GM12878 (cell line): ENCODE results near the gene ADSS1. TPM values are rescaled to one million over a fixed set of nuclear protein-coding genes. Genes with fewer than 3 reads are reported as not detected.

Source experiments
- ATAC-seq: fragments of 200-7000 bp; cut with Tn5 transposase; 3 replicates; pipeline ENCODE4 v1.9.1; 2020; ENCODE audit warnings: mild to moderate bottlenecking, moderate library complexity
- BruUV-seq: library from RNA; stranded (reverse); fragments of 400-500 nt; replicated peaks from 2 replicates; lab custom pipeline; 2021; lab: Mats Ljungman, UMichigan
- CTCF ChIA-PET: fragments of 300-600 bp; sonication (Branson Sonifier 250); formaldehyde crosslinking; extraction: SDS; loops from one replicate; lab custom pipeline; 2021; ENCODE audit warnings: inconsistent platforms; lab: Yijun Ruan, JAX
- POLR2A ChIA-PET: fragments of 350-600 bp; formaldehyde crosslinking; extraction: SDS; loops from one replicate; lab custom pipeline; 2021; ENCODE audit warnings: inconsistent platforms; lab: Charles Lee
- RAD21 ChIA-PET: fragments of 300-600 bp; sonication (Branson Sonifier 250); formaldehyde crosslinking; loops from one replicate; lab custom pipeline; 2023; ENCODE audit warnings: antibody characterized with exemption; ENCODE audit not compliant: unreplicated experiment; lab: Charles Lee
- SMC1A ChIA-PET: fragments of 300-600 bp; sonication (Branson Sonifier 250); formaldehyde crosslinking; loops from one replicate; lab custom pipeline; 2023; ENCODE audit not compliant: unreplicated experiment, uncharacterized antibody; lab: Charles Lee
- DNase-seq: peaks from one replicate; pipeline ENCODE4 v3.0.0-alpha.2; 2011; ENCODE audit warnings: low read depth, low spot score
- FAIRE-seq: peaks from 3 replicates; lab custom pipeline; 2011; peaks lifted over from hg19 to GRCh38; lab: Jason Lieb, UNC
- H2AFZ ChIP-seq: 2 replicates; pipeline ENCODE4 v1.6.0; 2011; ENCODE audit warnings: low read depth, low read length, control low read depth; ENCODE audit not compliant: control insufficient read depth
- H3K27ac ChIP-seq: 2 replicates; pipeline ENCODE4 v1.5.1; 2011; ENCODE audit warnings: control low read depth; ENCODE audit not compliant: control insufficient read depth, insufficient read depth
- H3K27me3 ChIP-seq, 2 experiments: replicated peaks in 1 of 2; 2 replicates each; pipeline versions ENCODE4 v1.6.0 to v1.6.1; 2011; ENCODE audit warnings: low read length in 1 of 2; ENCODE audit not compliant: control insufficient read depth in 2 of 2, insufficient read depth in 2 of 2
- H3K36me3 ChIP-seq, 2 experiments: 2 replicates each; pipeline ENCODE4 v1.5.1; 2011; ENCODE audit warnings: low read length in 1 of 2; ENCODE audit not compliant: control insufficient read depth in 2 of 2, insufficient read depth in 2 of 2
- H3K4me1 ChIP-seq: 2 replicates; pipeline ENCODE4 v1.6.1; 2011; ENCODE audit warnings: mild to moderate bottlenecking, low read length, moderate library complexity, mixed read lengths; ENCODE audit not compliant: control insufficient read depth, insufficient read depth
- H3K4me2 ChIP-seq: 2 replicates; pipeline ENCODE4 v1.6.0; 2011; ENCODE audit warnings: control low read depth; ENCODE audit not compliant: control insufficient read depth, insufficient read depth
- H3K4me3 ChIP-seq: fragments of 200-600 bp; sonication (generic); 2 replicates; pipeline ENCODE4 v1.5.1; 2016
- H3K79me2 ChIP-seq: 2 replicates; pipeline ENCODE4 v1.6.0; 2011; ENCODE audit warnings: low read length; ENCODE audit not compliant: control insufficient read depth, insufficient read depth
- H3K9ac ChIP-seq: 2 replicates; pipeline ENCODE4 v1.8.0; 2011; ENCODE audit warnings: low read length, control low read depth, mixed read lengths; ENCODE audit not compliant: control insufficient read depth, insufficient read depth
- H3K9me3 ChIP-seq: replicated peaks from 3 replicates; pipeline ENCODE4 v1.5.1; 2011; ENCODE audit warnings: mild to moderate bottlenecking, low read length; ENCODE audit not compliant: control insufficient read depth, insufficient read depth
- H4K20me1 ChIP-seq: 2 replicates; pipeline ENCODE4 v1.6.0; 2011; ENCODE audit not compliant: control insufficient read depth, insufficient read depth
- E2F4 ChIP-seq: IDR thresholded peaks from 2 replicates; pipeline ENCODE4 v1.6.1; 2012; ENCODE audit warnings: low read depth, low read length, improper control_type of control experiment
- FOXM1 ChIP-seq: IDR thresholded peaks from 2 replicates; pipeline ENCODE4 v1.6.1; 2012; ENCODE audit warnings: low read depth, mild to moderate bottlenecking, inconsistent platforms, low read length, moderate library complexity
- GABPA ChIP-seq: IDR thresholded peaks from 2 replicates; pipeline ENCODE4 v1.6.1; 2014; ENCODE audit warnings: antibody characterized with exemption, low read depth, mild to moderate bottlenecking, inconsistent platforms
- LARP7 ChIP-seq: fragments of 450-650 bp; IDR thresholded peaks from 2 replicates; pipeline ENCODE4 v1.6.1; 2017; ENCODE audit warnings: mild to moderate bottlenecking
- MYB ChIP-seq: fragments of 150-350 bp; IDR thresholded peaks from 2 replicates; pipeline ENCODE4 v1.6.1; 2014; ENCODE audit warnings: mild to moderate bottlenecking, low read depth, low read length, borderline replicate concordance
- NBN ChIP-seq: fragments of 450-650 bp; IDR thresholded peaks from 2 replicates; pipeline ENCODE4 v1.6.1; 2016
- RAD51 ChIP-seq: fragments of 450-650 bp; IDR thresholded peaks from 2 replicates; pipeline ENCODE4 v1.6.1; 2016; ENCODE audit warnings: moderate library complexity, mild to moderate bottlenecking, inconsistent platforms
- SMAD1 ChIP-seq: fragments of 450-650 bp; IDR thresholded peaks from 2 replicates; pipeline ENCODE4 v1.6.1; 2018; ENCODE audit warnings: mild to moderate bottlenecking, low read depth; ENCODE audit not compliant: partially characterized antibody
- TAF1 ChIP-seq: IDR thresholded peaks from 2 replicates; pipeline ENCODE4 v1.6.1; 2011; ENCODE audit warnings: mild to moderate bottlenecking, low read depth, low read length, borderline replicate concordance
- TARDBP ChIP-seq: IDR thresholded peaks from 2 replicates; pipeline ENCODE4 v1.6.1; 2016; ENCODE audit warnings: borderline replicate concordance
- TCF12 ChIP-seq: IDR thresholded peaks from 2 replicates; pipeline ENCODE4 v1.6.1; 2011; ENCODE audit warnings: low read depth, mild to moderate bottlenecking, low read length
- ZNF207 ChIP-seq: fragments of 450-650 bp; IDR thresholded peaks from 2 replicates; pipeline ENCODE4 v1.6.1; 2014; ENCODE audit warnings: antibody characterized with exemption, mild to moderate bottlenecking, borderline replicate concordance
- ZNF274 ChIP-seq: IDR thresholded peaks from one replicate; pipeline ENCODE4 v1.8.0; 2011; ENCODE audit not compliant: insufficient read length, insufficient read depth
- WGBS: methylation state at CpG from one replicate; pipeline ENCODE4 v1.1.6; 2016; ENCODE audit warnings: low lambda C conversion rate; ENCODE audit not compliant: insufficient replicate concordance, insufficient coverage; ENCODE audit errors: missing lambda C conversion rate; 5-methylcytosine and 5-hydroxymethylcytosine counted together
- in situ Hi-C: fragments of 300-500 bp; cut with MboI; formaldehyde crosslinking; loops from 9 replicates; pipeline ENCODE4 v1.14.3; 2018; ENCODE audit warnings: mixed read lengths
- intact Hi-C: fragments of 100-400 bp; cut with micrococcal nuclease; formaldehyde crosslinking; loops from one replicate; pipeline ENCODE4 v1.14.2; 2022; ENCODE audit not compliant: unreplicated experiment
- polyA plus RNA-seq, 11 experiments: library from polyadenylated mRNA; depleted of rRNA in 4 of 11; unstranded in 6 of 11; stranded (reverse) in 5 of 11; fragments of >200 nt; fragmentation: Nextera tagmentation in 4 of 11; fragmentation: Illumina TruSeq in 1 of 11; extraction: Ambion mirVana in 4 of 11; extraction: Trizol in 1 of 11; gene quantifications; 1 replicate in 1 of 11; 2 replicates in 10 of 11; pipeline versions ENCODE4 v1.2.1 to v1.2.3, GENCODE V29; 2011 to 2016; ENCODE audit warnings: inconsistent platforms in 2 of 11, missing spikeins in 2 of 11, low read depth in 1 of 11
- total RNA-seq, 4 experiments: library from RNA; depleted of rRNA in 3 of 4; stranded (reverse); fragments of >200 nt in 3 of 4; fragmentation: Illumina TruSeq in 1 of 4; extraction: Trizol in 1 of 4; gene quantifications; 2 replicates each; pipeline versions ENCODE4 v1.2.1 to v1.2.3, GENCODE V29; 2013 to 2021
- TF ChIP-seq, protein P1 (sequence below): fragments of 450-650 bp; IDR thresholded peaks from 2 replicates; pipeline ENCODE4 v1.6.1; 2017; ENCODE audit warnings: mild to moderate bottlenecking, moderate library complexity
- TF ChIP-seq, protein P2 (sequence below): fragments of 450-650 bp; IDR thresholded peaks from 2 replicates; pipeline ENCODE4 v1.6.1; 2017; ENCODE audit warnings: borderline replicate concordance

The ADSS1 gene
- total and polyA plus RNA-seq, 10 of the 15 experiments (the other 5 are each of a cell fraction or from before 2014, with no cell fraction given) = 0.11 to 0.45 (median 0.28) TPM; not detected in 5

- no peak overlapping the region for H3K27ac ChIP-seq
- intact Hi-C loops (no loop called here), in situ Hi-C loops (no loop called here)
- ChIA-PET SMC1A (no interaction called here), CTCF (interaction anchor here (0.7 to 1.0 kb wide), 2 partner anchors 12 to 13 kb away, joined by 3 read pairs; no protein-coding TSS in a partner anchor), POLR2A (no interaction called here), RAD21 (no interaction called here)
- H3K4me3 ChIP-seq = no peak overlapping the region
- H3K36me3 ChIP-seq = peaks cover 0 to 4% of the 10 kb centered on the region in 2 experiments; a peak in 2 of 4 replicates
- H3K27me3 ChIP-seq = no peaks in the 10 kb centered on the region
- no TSS peak for BruUV-seq
- no peak overlapping the region for H2AFZ ChIP-seq
- DNase-seq (no peak), FAIRE-seq (no peak), ATAC-seq (no peak)
- no peaks in the 10 kb centered on the region for H3K9me3 ChIP-seq
- no peaks in the 10 kb centered on the region; the same call in 1 of the 2 replicates for H4K20me1 ChIP-seq
- WGBS = 98% methylated on average over 10 of the region's 10 CpGs
- peaks cover 14% of the 10 kb centered on the region for H3K4me1 ChIP-seq
- H3K9ac ChIP-seq = no peak overlapping the region
- no peak overlapping the region for H3K4me2 ChIP-seq
- H3K79me2 ChIP-seq = peaks cover 9% of the 10 kb centered on the region
- TF ChIP-seq GABPA = no peak
- no peak for TF ChIP-seq ZNF274
- no peak for TF ChIP-seq MYB
- no peak for TF ChIP-seq TAF1
- no peak for TF ChIP-seq E2F4
- TF ChIP-seq, protein P1, sequence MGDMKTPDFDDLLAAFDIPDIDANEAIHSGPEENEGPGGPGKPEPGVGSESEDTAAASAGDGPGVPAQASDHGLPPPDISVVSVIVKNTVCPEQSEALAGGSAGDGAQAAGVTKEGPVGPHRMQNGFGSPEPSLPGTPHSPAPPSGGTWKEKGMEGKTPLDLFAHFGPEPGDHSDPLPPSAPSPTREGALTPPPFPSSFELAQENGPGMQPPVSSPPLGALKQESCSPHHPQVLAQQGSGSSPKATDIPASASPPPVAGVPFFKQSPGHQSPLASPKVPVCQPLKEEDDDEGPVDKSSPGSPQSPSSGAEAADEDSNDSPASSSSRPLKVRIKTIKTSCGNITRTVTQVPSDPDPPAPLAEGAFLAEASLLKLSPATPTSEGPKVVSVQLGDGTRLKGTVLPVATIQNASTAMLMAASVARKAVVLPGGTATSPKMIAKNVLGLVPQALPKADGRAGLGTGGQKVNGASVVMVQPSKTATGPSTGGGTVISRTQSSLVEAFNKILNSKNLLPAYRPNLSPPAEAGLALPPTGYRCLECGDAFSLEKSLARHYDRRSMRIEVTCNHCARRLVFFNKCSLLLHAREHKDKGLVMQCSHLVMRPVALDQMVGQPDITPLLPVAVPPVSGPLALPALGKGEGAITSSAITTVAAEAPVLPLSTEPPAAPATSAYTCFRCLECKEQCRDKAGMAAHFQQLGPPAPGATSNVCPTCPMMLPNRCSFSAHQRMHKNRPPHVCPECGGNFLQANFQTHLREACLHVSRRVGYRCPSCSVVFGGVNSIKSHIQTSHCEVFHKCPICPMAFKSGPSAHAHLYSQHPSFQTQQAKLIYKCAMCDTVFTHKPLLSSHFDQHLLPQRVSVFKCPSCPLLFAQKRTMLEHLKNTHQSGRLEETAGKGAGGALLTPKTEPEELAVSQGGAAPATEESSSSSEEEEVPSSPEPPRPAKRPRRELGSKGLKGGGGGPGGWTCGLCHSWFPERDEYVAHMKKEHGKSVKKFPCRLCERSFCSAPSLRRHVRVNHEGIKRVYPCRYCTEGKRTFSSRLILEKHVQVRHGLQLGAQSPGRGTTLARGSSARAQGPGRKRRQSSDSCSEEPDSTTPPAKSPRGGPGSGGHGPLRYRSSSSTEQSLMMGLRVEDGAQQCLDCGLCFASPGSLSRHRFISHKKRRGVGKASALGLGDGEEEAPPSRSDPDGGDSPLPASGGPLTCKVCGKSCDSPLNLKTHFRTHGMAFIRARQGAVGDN = no peak
- no peak for TF ChIP-seq TARDBP
- TF ChIP-seq SMAD1 = no peak
- no peak for TF ChIP-seq ZNF207
- TF ChIP-seq RAD51 = no peak
- no peak for TF ChIP-seq FOXM1
- TF ChIP-seq, protein P2, sequence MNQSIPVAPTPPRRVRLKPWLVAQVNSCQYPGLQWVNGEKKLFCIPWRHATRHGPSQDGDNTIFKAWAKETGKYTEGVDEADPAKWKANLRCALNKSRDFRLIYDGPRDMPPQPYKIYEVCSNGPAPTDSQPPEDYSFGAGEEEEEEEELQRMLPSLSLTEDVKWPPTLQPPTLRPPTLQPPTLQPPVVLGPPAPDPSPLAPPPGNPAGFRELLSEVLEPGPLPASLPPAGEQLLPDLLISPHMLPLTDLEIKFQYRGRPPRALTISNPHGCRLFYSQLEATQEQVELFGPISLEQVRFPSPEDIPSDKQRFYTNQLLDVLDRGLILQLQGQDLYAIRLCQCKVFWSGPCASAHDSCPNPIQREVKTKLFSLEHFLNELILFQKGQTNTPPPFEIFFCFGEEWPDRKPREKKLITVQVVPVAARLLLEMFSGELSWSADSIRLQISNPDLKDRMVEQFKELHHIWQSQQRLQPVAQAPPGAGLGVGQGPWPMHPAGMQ = no peak
- no peak for TF ChIP-seq TCF12
- TF ChIP-seq LARP7 = no peak
- no peak for TF ChIP-seq NBN
Observed at GRCh38 chr14:104697317-104697703, 26.7 kb upstream of the ADSS1 start.
